Omental fat pad (tissue), 4 donors: Measurements from ENCODE around the gene CEACAM20. TPM values are rescaled to one million over a fixed set of nuclear protein-coding genes. Genes with fewer than 3 reads are reported as not detected.

ENCODE experiments used
- ATAC-seq: fragments of 150-250 bp; one replicate; pipeline ENCODE4 v1.9.1; 2016; ENCODE audit warnings: mild to moderate bottlenecking, moderate library complexity; ENCODE audit not compliant: low FRiP score
- DNase-seq: peaks from one replicate; pipeline ENCODE4 v3.0.0-alpha.2; 2019; ENCODE audit warnings: low spot score
- total RNA-seq, 4 donors: library from RNA; depleted of rRNA; stranded (reverse); fragments of >200 nt; gene quantifications; one replicate each; pipeline ENCODE4 v1.1.0, GENCODE V29; 2016
- TF ChIP-seq, protein P1 (sequence below), 3 donors: fragments of 450-650 bp; IDR thresholded peaks; one replicate each; pipeline ENCODE4 v1.5.1; 2016 to 2017; ENCODE audit warnings: antibody characterized with exemption in 3 of 3, mild to moderate bottlenecking in 3 of 3, moderate library complexity in 2 of 3

Gene CEACAM20
- not detected for total RNA-seq

GRCh38 chr19:44529536-44529935 is at the start of gene CEACAM20:
Gene CEACAM20 (minus strand): TSS chr19:44529675. CDS start chr19:44529509, 166 bp downstream.
- no peak for ATAC-seq
- TF ChIP-seq, protein P1, sequence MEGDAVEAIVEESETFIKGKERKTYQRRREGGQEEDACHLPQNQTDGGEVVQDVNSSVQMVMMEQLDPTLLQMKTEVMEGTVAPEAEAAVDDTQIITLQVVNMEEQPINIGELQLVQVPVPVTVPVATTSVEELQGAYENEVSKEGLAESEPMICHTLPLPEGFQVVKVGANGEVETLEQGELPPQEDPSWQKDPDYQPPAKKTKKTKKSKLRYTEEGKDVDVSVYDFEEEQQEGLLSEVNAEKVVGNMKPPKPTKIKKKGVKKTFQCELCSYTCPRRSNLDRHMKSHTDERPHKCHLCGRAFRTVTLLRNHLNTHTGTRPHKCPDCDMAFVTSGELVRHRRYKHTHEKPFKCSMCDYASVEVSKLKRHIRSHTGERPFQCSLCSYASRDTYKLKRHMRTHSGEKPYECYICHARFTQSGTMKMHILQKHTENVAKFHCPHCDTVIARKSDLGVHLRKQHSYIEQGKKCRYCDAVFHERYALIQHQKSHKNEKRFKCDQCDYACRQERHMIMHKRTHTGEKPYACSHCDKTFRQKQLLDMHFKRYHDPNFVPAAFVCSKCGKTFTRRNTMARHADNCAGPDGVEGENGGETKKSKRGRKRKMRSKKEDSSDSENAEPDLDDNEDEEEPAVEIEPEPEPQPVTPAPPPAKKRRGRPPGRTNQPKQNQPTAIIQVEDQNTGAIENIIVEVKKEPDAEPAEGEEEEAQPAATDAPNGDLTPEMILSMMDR (IDR thresholded peaks at IDR 0.05): no peak
- no peak for DNase-seq

- DNase-seq: no peak
- ATAC-seq: no peak
- TF ChIP-seq, protein P1 (IDR thresholded peaks at IDR 0.05): no peak
Measured at GRCh38 chr19:44577566-44577874, 48.0 kb upstream of the CEACAM20 start.

DNA sequence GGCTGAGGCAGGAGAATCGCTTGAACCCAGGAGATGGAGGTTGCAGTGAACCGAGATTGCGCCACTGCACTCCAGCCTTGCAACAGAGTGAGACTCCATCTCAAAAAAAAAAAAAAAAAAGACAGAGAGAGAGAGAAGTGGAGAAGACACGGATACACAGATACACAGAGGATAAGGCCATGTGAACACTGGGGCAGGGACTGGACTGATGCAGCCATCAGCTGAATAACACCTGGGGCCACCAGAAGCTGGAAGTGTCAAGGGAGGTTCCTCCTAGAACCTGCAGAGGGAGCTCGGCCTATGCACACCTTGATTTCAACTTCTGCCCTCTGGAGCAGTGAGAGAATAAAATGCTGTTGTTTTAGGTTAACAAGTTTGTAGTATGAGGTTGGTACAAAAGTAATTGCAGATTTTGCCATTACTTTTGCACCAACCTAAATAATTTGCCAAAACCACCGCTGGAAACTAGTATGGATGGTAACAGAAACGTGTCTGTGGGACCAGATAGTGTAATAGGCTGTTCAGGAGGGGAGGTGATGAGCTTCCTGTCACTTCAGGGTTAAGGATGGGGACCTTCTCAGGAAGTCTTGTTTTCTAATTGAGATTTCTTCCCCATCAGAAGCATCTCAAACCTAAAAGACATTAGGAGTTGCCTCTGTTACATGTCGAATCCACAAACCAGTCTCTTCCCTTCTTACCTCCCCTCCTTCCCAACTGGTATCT is 47.5 kb upstream of the CEACAM20 start:
- DNase-seq (no peak), ATAC-seq (no peak)
- TF ChIP-seq, protein P1 (IDR thresholded peaks at IDR 0.05): no peak

DNA sequence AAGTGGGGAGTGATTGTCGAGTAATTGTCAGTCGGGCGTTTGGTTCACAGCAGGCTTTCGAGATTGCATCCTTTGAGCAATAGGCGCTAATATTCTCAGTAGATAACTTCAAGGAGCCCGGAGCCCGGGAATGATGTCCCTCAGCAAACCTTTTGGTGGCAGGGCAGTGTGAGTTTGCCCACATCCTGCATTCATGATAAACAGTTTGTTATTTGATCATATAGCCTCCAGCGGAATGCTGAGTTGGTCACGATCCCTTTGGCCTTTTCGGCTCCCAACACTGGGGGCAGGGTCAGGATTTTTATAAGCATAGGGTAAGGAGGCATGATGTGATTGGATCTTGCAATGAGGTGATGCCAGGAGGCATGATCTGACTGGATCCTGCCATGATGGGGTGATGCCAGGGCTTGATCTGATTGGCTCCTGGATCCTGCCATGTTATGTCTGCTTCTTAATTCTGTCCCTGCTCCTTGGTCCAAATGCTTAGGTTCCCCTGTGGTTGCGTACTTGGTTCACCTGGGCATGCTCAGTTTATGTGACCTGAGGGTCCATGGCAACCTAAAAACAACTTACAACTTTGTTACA is 45.7 kb upstream of the CEACAM20 start:
- DNase-seq (no peak), ATAC-seq (no peak)
- TF ChIP-seq, protein P1 (IDR thresholded peaks at IDR 0.05): no peak

DNA sequence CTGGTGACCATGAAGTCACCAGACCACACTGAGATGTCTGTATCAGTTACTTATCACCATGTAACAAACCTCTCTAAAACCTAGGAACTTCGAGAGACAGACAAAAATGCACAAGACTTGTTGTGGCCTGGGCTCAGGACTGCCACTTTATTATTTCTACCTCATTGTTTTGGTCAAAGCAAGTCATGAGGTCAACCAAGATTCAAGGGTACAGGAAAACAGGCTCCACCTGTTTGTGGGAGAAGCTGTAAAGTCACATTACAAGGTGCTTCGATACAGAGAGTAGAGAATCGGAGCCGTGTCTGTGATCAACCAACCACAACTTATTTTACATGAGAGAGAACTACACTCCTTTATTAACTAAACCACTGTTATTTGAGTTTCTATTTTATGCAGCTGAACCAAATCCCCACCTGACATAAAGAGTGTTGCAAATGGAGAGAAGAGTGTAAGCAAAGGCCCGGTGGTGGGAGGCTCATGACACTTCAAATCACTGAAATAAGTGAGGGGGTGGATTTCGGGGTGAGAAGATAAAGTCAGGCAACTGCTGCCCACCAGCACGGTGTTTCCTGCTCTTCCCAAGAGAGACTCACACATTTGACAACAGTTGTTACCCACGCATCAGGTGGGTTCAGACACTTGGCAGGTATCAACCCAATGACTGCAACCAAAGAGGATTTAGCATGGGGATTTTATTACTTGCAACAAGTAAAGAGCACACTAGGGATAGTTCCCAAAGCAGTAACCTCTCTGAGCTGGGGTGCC is 44.9 kb upstream of the CEACAM20 start:
- TF ChIP-seq, protein P1 (IDR thresholded peaks at IDR 0.05): no peak
- ATAC-seq (no peak), DNase-seq (no peak)

- ATAC-seq (no peak), DNase-seq (no peak)
- TF ChIP-seq, protein P1 (IDR thresholded peaks at IDR 0.05): no peak
Measured at GRCh38 chr19:44573627-44574026, 44.2 kb upstream of the CEACAM20 start.
